PC-9 (cell line): ENCODE results near the gene NTM. TPM values are rescaled to one million over a fixed set of nuclear protein-coding genes. Genes with fewer than 3 reads are reported as not detected.

Experiments used
- BruUV-seq: library from RNA; stranded (reverse); fragments of 400-500 nt; replicated peaks from 2 replicates; lab custom pipeline; 2021; lab: Mats Ljungman, UMichigan
- CTCF ChIA-PET: fragments of 300-600 bp; sonication (Branson Sonifier 250); formaldehyde crosslinking; loops from one replicate; lab custom pipeline; 2022; ENCODE audit warnings: antibody characterized with exemption; lab: Charles Lee
- POLR2A ChIA-PET: fragments of 300-600 bp; sonication (Branson Sonifier 250); formaldehyde crosslinking; loops from one replicate; lab custom pipeline; 2022; ENCODE audit warnings: antibody characterized with exemption; ENCODE audit not compliant: unreplicated experiment; lab: Charles Lee
- DNase-seq, 2 experiments: peaks; one replicate each; pipeline versions ENCODE4 v3.0.0 to v3.0.0-alpha.2; 2015 to 2022; ENCODE audit warnings: mixed read lengths in 1 of 2
- H2AFZ ChIP-seq: fragments of 200-600 bp; sonication (generic); 2 replicates; pipeline ENCODE4 v1.8.1; 2017; ENCODE audit warnings: antibody characterized with exemption
- H3F3A ChIP-seq: fragments of 200-600 bp; sonication (generic); 2 replicates; pipeline ENCODE4 v1.8.1; 2017; ENCODE audit warnings: antibody characterized with exemption, mild to moderate bottlenecking, low read depth; ENCODE audit not compliant: insufficient read depth
- H3K27ac ChIP-seq: fragments of 200-600 bp; sonication (generic); 2 replicates; pipeline ENCODE4 v1.6.1; 2016; ENCODE audit warnings: mixed run types
- H3K27me3 ChIP-seq: fragments of 200-600 bp; sonication (generic); 2 replicates; pipeline ENCODE4 v1.6.1; 2016; ENCODE audit warnings: low read depth, mixed run types; ENCODE audit not compliant: insufficient read depth
- H3K36me3 ChIP-seq: fragments of 200-600 bp; sonication (generic); 2 replicates; pipeline ENCODE4 v1.6.1; 2016; ENCODE audit warnings: low read depth, mixed run types
- H3K4me1 ChIP-seq: fragments of 200-600 bp; sonication (generic); replicated peaks from 2 replicates; pipeline ENCODE4 v1.6.1; 2016; ENCODE audit warnings: mixed run types; ENCODE audit not compliant: insufficient read depth
- H3K4me2 ChIP-seq: fragments of 200-600 bp; sonication (generic); 2 replicates; pipeline ENCODE4 v1.6.1; 2017; ENCODE audit warnings: mixed run types
- H3K4me3 ChIP-seq: fragments of 200-600 bp; sonication (generic); 2 replicates; pipeline ENCODE4 v1.6.1; 2016; ENCODE audit warnings: mixed run types
- H3K79me2 ChIP-seq: fragments of 200-600 bp; sonication (generic); 2 replicates; pipeline ENCODE4 v1.6.1; 2017; ENCODE audit warnings: low read depth, mixed run types
- H3K9me2 ChIP-seq: fragments of 200-600 bp; sonication (generic); 2 replicates; pipeline ENCODE4 v1.8.1; 2017; ENCODE audit warnings: mild to moderate bottlenecking; ENCODE audit not compliant: insufficient read depth
- H3K9me3 ChIP-seq: fragments of 200-600 bp; sonication (generic); 2 replicates; pipeline ENCODE4 v1.8.1; 2016; ENCODE audit warnings: low read depth; ENCODE audit not compliant: insufficient read depth
- H4K20me1 ChIP-seq: fragments of 200-600 bp; sonication (generic); 2 replicates; pipeline ENCODE4 v1.8.1; 2017; ENCODE audit not compliant: insufficient read depth
- EZH2 ChIP-seq: fragments of 200-600 bp; sonication (generic); IDR thresholded peaks from 2 replicates; pipeline ENCODE4 v1.8.0; 2017; ENCODE audit warnings: antibody characterized with exemption, low read depth
- intact Hi-C: fragments of 100-400 bp; cut with micrococcal nuclease; formaldehyde crosslinking; loops from one replicate; pipeline ENCODE4 v1.10.0; 2022; ENCODE audit not compliant: unreplicated experiment
- total RNA-seq: library from RNA; stranded (reverse); gene quantifications from 2 replicates; pipeline ENCODE4 v1.2.3, GENCODE V29; 2021
- TF ChIP-seq, protein P1 (sequence below): fragments of 200-600 bp; sonication (generic); conservative IDR thresholded peaks from 2 replicates; pipeline ENCODE4 v1.6.1; 2017; ENCODE audit warnings: mixed run types, antibody characterized with exemption, mild to moderate bottlenecking, moderate library complexity

NTM gene
- total RNA-seq, 1 experiment from 2014 or later = not detected

DNA sequence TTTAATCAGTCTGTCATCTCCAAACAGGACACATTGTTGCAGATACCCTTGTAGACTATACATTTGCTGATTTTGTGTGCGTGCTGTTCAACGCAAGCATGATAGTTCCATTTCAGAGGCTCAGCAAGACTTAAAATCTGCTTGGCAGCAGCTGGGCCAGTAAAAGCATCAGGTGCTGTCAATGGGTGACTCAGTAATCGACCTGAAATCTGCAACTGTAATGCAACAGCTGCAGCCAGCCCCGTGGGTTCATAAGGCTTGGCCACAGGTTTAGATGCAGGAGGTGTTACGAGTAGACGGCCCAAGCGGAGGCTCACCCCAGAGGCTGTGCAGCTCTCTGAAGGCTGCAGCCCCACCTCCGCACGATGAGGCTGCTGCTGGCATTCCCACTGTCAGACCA lies 84.6 kb downstream of the NTM start:
- ChIA-PET CTCF (no interaction called here), POLR2A (no interaction called here)
- Histone ChIP-seq H3K27me3 (0 out of 2 replicates have a peak, but pooled peaks cover 6% of the 10 kb centered on the region), H3K9me3 (no peaks in the 10 kb centered on the region), H3K27ac (no peak overlapping the region), H4K20me1 (no peaks in the 10 kb centered on the region), H3K9me2 (no peaks in the 10 kb centered on the region), H3K4me1 (no peaks in the 10 kb centered on the region), H3K36me3 (no peaks in the 10 kb centered on the region), H3K79me2 (no peaks in the 10 kb centered on the region), H3K4me3 (no peak overlapping the region), H3K4me2 (no peak overlapping the region), H2AFZ (no peak overlapping the region), H3F3A (no peaks in the 10 kb centered on the region)
- no TSS peak for BruUV-seq
- intact Hi-C loops = no loop called here
- DNase-seq = no peak
- TF ChIP-seq EZH2 = no peak
- TF ChIP-seq, protein P1, sequence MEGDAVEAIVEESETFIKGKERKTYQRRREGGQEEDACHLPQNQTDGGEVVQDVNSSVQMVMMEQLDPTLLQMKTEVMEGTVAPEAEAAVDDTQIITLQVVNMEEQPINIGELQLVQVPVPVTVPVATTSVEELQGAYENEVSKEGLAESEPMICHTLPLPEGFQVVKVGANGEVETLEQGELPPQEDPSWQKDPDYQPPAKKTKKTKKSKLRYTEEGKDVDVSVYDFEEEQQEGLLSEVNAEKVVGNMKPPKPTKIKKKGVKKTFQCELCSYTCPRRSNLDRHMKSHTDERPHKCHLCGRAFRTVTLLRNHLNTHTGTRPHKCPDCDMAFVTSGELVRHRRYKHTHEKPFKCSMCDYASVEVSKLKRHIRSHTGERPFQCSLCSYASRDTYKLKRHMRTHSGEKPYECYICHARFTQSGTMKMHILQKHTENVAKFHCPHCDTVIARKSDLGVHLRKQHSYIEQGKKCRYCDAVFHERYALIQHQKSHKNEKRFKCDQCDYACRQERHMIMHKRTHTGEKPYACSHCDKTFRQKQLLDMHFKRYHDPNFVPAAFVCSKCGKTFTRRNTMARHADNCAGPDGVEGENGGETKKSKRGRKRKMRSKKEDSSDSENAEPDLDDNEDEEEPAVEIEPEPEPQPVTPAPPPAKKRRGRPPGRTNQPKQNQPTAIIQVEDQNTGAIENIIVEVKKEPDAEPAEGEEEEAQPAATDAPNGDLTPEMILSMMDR = no peak

DNA sequence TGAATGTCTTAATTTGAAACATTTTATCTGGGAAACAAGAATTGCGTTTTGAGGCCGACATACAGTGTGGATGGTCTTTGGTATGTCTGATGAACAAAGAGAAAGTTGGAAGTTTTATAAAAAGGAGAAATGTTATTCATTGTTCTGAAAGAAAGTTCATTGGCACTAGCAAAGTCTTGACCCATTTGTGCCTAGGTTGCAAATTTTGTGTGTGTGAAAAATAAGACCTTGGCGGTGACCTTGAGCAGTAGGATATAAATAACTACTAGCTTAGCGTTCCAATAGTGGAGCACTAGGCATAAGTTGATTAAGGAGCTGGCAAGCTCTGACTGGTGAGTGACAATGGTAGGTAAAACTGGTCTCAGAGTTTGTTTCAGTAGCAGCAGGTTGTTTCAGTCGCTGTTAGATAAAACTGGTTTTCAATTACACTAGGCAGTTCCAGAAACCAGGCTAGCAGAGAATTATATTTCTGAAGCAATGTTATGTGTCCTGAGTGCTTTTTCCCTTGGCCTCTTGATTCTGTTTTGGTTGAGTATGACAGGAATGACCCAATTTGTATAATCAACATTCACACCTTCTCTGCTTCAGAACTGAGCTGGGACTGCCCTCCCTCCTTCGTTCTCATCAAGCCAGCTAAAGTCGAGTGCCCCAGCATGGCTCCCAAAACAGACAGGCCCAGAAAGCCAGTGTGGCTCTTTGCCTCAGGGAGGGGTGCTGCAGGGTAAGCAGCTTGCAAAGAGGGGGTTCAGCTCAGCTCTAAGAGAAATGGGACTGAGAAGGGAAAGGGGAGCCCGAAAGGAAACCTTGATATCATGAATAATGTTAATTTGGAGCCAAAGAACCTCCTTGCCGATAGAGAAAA lies 85.7 kb downstream of the NTM start:
- Histone ChIP-seq H3K4me2 (no peak overlapping the region), H3K27ac (no peak overlapping the region), H3K36me3 (no peaks in the 10 kb centered on the region), H3K27me3 (0 out of 2 replicates have a peak, but pooled peaks cover 6% of the 10 kb centered on the region), H3K4me3 (no peak overlapping the region), H4K20me1 (no peaks in the 10 kb centered on the region), H3K4me1 (no peaks in the 10 kb centered on the region), H2AFZ (no peak overlapping the region), H3F3A (no peaks in the 10 kb centered on the region), H3K9me2 (no peaks in the 10 kb centered on the region), H3K9me3 (no peaks in the 10 kb centered on the region), H3K79me2 (no peaks in the 10 kb centered on the region)
- no peak for DNase-seq
- BruUV-seq = no TSS peak
- CTCF ChIA-PET = no interaction called here
- intact Hi-C loops = no loop called here
- no peak for TF ChIP-seq EZH2
- TF ChIP-seq, protein P1 = no peak
- POLR2A ChIA-PET = no interaction called here

DNA sequence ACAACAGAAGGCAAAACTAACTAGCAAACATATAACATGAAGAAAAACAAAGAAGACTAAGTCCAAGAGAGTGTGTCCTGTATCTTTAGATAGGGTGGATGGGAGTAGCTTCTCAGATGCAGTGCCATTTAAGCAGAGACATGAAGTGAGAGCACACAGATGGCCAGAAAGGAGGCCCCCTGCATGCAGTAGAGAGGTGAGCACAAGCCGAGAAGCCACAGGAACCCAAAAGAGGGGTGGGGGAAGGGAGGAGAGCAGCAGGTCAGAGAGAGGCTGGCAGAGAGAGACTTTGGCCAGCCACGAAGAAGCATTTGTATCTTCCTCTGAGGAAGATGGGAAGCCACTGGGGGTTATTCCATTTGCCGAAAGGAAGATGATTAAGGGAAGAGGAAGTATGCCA lies 86.7 kb downstream of the NTM start:
- intact Hi-C loops = no loop called here
- ChIA-PET CTCF (interaction anchor here (0.6 kb wide), 1 partner anchor 422 kb away, joined by 3 read pairs; no protein-coding TSS in a partner anchor), POLR2A (no interaction called here)
- Histone ChIP-seq H3K4me2 (no peak overlapping the region), H2AFZ (no peak overlapping the region), H3K9me2 (no peaks in the 10 kb centered on the region), H4K20me1 (no peaks in the 10 kb centered on the region), H3F3A (no peaks in the 10 kb centered on the region), H3K9me3 (no peaks in the 10 kb centered on the region), H3K4me1 (no peaks in the 10 kb centered on the region), H3K36me3 (no peaks in the 10 kb centered on the region), H3K27ac (no peak overlapping the region), H3K79me2 (no peaks in the 10 kb centered on the region), H3K4me3 (no peak overlapping the region), H3K27me3 (0 out of 2 replicates have a peak, but pooled peaks cover 6% of the 10 kb centered on the region)
- DNase-seq = no peak
- no TSS peak for BruUV-seq
- TF ChIP-seq EZH2 = no peak
- TF ChIP-seq, protein P1 = no peak
